GOT3 (cell line): ENCODE measurements around the gene BCS1L.
"Not testable (repeated sequence)": the region's sequence is repeated elsewhere in the genome, so short reads cannot be mapped to it uniquely, and the experiment has no call there.

Experiments
- DNase-seq: peaks from one replicate; lab custom pipeline; 2025; ENCODE audit warnings: mixed read lengths; lab: John Stamatoyannopoulos, UW

Gene BCS1L

GRCh38 chr2:218662377-218662776 is 2.9 kb downstream of the BCS1L start:
- DNase-seq: no peak

- no peak for DNase-seq
Observed at GRCh38 chr2:218662827-218663226, 3.3 kb downstream of the BCS1L start.

- no peak for DNase-seq
Observed at GRCh38 chr2:218663901-218664300, 4.4 kb downstream of the BCS1L start.

GRCh38 chr2:218664653-218665052 is 5.2 kb downstream of the BCS1L start:
- no peak for DNase-seq

GRCh38 chr2:218671097-218671653 is 11.7 kb downstream of the BCS1L start:
- DNase-seq: no peak

GRCh38 chr2:218671654-218672566 is 12.4 kb downstream of the BCS1L start, which contains the start of the genes RNF25 and STK36:
TSS of gene RNF25 (minus strand) at chr2:218672002. CDS start at chr2:218671970, 32 bp downstream.
TSS of gene STK36 (plus strand) at chr2:218672086. CDS start at chr2:218672830, 744 bp downstream.
- peak; percentile 40 for DNase-seq

- DNase-seq: no peak
Observed at GRCh38 chr2:218679119-218679518, 19.6 kb downstream of the BCS1L start.

GRCh38 chr2:218680061-218680460 is 20.6 kb downstream of the BCS1L start:
- DNase-seq: no peak

GRCh38 chr2:218687400-218688060 is 28.0 kb downstream of the BCS1L start:
- not testable (repeated sequence) for DNase-seq

GRCh38 chr2:218691234-218691633 is 31.8 kb downstream of the BCS1L start:
- DNase-seq: no peak

- DNase-seq: no peak
Observed at GRCh38 chr2:218694405-218695145, 35.1 kb downstream of the BCS1L start.

GRCh38 chr2:218698885-218699284 is 39.4 kb downstream of the BCS1L start:
- DNase-seq: no peak

- DNase-seq: no peak
Observed at GRCh38 chr2:218701806-218702205, 42.3 kb downstream of the BCS1L start.

- no peak for DNase-seq
Observed at GRCh38 chr2:218703341-218703740, 43.9 kb downstream of the BCS1L start.

GRCh38 chr2:218708086-218708485 is 48.6 kb downstream of the BCS1L start:
- no peak for DNase-seq

GRCh38 chr2:218709908-218710307 is 50.4 kb downstream of the BCS1L start:
- no peak for DNase-seq

- no peak for DNase-seq
Observed at GRCh38 chr2:218710334-218710686, 50.8 kb downstream of the BCS1L start.

- peak; percentile 92 for DNase-seq
Observed at GRCh38 chr2:218710687-218711549, 51.4 kb downstream of the BCS1L start, which contains the start of gene TTLL4. TSS of gene TTLL4 (plus strand) at chr2:218710835. CDS start at chr2:218737677, 26,842 bp downstream.

GRCh38 chr2:218711550-218711929 is 52.1 kb downstream of the BCS1L start:
- DNase-seq: no peak
